Ovary (tissue), 3 donors: ENCODE results near the gene FOXRED1.

Source experiments
- EP300 ChIP-seq: sonication (generic); formaldehyde crosslinking; IDR thresholded peaks from one replicate; pipeline ENCODE4 v1.6.1; 2017; ENCODE audit warnings: antibody characterized with exemption
- POLR2A ChIP-seq: fragments of 450-650 bp; IDR thresholded peaks from one replicate; pipeline ENCODE4 v1.6.1; 2017; ENCODE audit warnings: antibody characterized with exemption, mild to moderate bottlenecking, moderate library complexity
- TF ChIP-seq, protein P1 (sequence below), 3 donors: fragments of 450-650 bp in 2 of 3; fragments of 200-600 bp in 1 of 3; IDR thresholded peaks; one replicate each; pipeline versions ENCODE4 v1.5.1 to v1.8.0; 2016 to 2022; ENCODE audit warnings: antibody characterized with exemption in 3 of 3, mild to moderate bottlenecking in 1 of 3
- donor health status: DM: no; HTN: no; CAD: no.

DNA sequence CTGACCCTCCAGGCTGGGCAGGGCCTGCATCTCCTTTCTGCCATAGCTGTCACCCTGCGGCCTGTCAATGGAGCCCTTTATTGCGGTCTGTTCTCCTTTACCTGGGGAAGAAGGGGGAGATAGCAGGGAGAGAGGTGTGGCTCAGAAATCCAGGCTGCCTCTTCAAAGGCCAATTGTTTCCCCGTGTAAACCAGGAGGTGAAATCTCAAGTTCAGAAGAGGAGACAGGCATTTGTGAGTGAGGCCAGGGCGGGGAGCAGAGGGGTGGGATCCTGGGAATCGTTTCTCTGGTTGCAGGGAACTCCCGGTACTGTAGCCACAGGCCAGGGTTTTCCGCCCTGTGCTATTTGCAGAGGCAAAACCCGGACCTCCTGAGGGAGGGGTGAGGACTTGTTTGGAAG lies 44.0 kb downstream of the FOXRED1 start:
- TF ChIP-seq, protein P1, sequence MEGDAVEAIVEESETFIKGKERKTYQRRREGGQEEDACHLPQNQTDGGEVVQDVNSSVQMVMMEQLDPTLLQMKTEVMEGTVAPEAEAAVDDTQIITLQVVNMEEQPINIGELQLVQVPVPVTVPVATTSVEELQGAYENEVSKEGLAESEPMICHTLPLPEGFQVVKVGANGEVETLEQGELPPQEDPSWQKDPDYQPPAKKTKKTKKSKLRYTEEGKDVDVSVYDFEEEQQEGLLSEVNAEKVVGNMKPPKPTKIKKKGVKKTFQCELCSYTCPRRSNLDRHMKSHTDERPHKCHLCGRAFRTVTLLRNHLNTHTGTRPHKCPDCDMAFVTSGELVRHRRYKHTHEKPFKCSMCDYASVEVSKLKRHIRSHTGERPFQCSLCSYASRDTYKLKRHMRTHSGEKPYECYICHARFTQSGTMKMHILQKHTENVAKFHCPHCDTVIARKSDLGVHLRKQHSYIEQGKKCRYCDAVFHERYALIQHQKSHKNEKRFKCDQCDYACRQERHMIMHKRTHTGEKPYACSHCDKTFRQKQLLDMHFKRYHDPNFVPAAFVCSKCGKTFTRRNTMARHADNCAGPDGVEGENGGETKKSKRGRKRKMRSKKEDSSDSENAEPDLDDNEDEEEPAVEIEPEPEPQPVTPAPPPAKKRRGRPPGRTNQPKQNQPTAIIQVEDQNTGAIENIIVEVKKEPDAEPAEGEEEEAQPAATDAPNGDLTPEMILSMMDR (IDR thresholded peaks at IDR 0.05) = no peak
- TF ChIP-seq POLR2A (no peak), EP300 (no peak)
